Measurements from ENCODE around the gene SLC9A9.

DNA sequence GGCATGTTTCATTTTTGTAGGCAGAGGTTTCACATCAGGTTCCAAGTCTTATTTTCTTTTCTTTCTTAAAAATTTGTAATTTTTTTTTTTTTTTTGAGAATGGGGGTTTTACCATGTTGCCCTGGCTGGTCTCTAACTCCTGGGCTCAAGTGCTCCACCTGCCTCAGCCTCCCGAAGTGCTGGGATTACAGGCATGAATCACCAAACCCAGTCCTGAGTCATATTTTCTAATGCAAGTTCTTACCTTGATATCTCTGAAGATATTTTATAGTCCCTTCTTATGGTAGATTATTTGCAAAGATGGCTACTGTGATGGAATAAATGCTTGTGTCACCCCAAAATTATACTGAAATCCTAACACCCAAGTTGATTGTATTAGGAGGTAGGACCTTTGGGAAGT is 63.8 kb downstream of the SLC9A9 start:
- TF ChIP-seq, protein P1, sequence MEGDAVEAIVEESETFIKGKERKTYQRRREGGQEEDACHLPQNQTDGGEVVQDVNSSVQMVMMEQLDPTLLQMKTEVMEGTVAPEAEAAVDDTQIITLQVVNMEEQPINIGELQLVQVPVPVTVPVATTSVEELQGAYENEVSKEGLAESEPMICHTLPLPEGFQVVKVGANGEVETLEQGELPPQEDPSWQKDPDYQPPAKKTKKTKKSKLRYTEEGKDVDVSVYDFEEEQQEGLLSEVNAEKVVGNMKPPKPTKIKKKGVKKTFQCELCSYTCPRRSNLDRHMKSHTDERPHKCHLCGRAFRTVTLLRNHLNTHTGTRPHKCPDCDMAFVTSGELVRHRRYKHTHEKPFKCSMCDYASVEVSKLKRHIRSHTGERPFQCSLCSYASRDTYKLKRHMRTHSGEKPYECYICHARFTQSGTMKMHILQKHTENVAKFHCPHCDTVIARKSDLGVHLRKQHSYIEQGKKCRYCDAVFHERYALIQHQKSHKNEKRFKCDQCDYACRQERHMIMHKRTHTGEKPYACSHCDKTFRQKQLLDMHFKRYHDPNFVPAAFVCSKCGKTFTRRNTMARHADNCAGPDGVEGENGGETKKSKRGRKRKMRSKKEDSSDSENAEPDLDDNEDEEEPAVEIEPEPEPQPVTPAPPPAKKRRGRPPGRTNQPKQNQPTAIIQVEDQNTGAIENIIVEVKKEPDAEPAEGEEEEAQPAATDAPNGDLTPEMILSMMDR (IDR thresholded peaks at IDR 0.05; ENCODE audit: poor library complexity): no peak
- TF ChIP-seq EZH2 (IDR thresholded peaks at IDR 0.05; ENCODE audit: borderline replicate concordance) (no peak), EZH2phosphoT487 (IDR thresholded peaks at IDR 0.05; ENCODE audit: low read depth, severe bottlenecking, unreplicated experiment) (no peak)
